Stimulated activated effector memory CD8-positive, alpha-beta T cell treated with anti-CD3 and anti-CD28 coated beads, Interleukin-12 subunit alpha, Interleukin-12 subunit beta, amount 100 ng/mL, for 72 hours (primary cell): ENCODE measurements around the gene INF2.
"Not testable (repeated sequence)": the region's sequence is repeated elsewhere in the genome, so short reads cannot be mapped to it uniquely, and the experiment has no call there.

ENCODE experiments used
- ATAC-seq: fragments of 150-1000 bp; cut with Tn5 transposase; 2 replicates; pipeline ENCODE4 v1.10.0; 2021
- DNase-seq, 2 donors: peaks; one replicate each; pipeline ENCODE4 v3.0.0; 2021 to 2022; ENCODE audit warnings: low spot score in 2 of 2
- H3K27ac Mint-ChIP-seq: one replicate; pipeline ENCODE4 v1.8.0; 2022; ENCODE audit warnings: mild to moderate bottlenecking, mixed read lengths
- H3K36me3 Mint-ChIP-seq: one replicate; pipeline ENCODE4 v1.8.0; 2022; ENCODE audit warnings: mild to moderate bottlenecking, mixed read lengths
- H3K4me1 Mint-ChIP-seq: one replicate; pipeline ENCODE4 v1.8.0; 2022; ENCODE audit warnings: mixed read lengths
- H3K4me3 Mint-ChIP-seq: one replicate; pipeline ENCODE4 v1.8.0; 2022; ENCODE audit warnings: mild to moderate bottlenecking, mixed read lengths
- H3K9me3 Mint-ChIP-seq: one replicate; pipeline ENCODE4 v1.8.0; 2022; ENCODE audit warnings: mixed read lengths

Gene INF2

DNA sequence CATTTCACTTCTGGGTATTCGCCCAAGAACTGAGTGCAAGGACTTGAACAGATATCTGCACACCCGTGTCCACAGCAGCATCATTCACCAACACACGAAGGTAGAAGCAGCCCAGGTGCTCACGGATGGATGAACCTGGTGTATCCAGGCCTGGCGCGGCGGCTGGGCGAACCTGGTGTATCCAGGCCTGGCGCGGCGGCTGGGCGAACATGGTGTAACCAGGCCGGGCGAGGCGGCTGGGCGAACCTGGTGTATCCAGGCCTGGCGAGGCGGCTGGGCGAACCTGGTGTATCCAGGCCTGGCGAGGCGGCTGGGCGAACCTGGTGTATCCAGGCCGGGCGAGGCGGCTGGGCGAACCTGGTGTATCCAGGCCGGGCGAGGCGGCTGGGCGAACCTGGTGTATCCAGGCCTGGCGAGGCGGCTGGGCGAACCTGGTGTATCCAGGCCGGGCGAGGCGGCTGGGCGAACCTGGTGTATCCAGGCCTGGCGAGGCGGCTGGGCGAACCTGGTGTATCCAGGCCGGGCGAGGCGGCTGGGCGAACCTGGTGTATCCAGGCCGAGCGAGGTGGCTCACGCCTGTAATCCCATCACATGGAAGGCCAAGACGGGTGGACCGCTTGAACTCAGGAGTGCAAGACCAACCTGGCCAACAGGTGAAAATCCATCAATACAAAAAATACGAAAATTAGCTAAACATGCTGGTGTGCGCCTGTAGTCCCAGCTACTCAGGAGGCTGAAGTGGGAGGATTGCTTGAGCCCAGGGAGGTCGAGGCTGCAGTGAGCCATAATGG, 36.1 kb upstream of the INF2 start:
- not testable (repeated sequence) for H3K9me3 Mint-ChIP-seq, ATAC-seq, H3K4me3 Mint-ChIP-seq, DNase-seq, H3K36me3 Mint-ChIP-seq, H3K27ac Mint-ChIP-seq
- H3K4me1 Mint-ChIP-seq, result peaks cover 10% of the 10 kb centered on the region

DNA sequence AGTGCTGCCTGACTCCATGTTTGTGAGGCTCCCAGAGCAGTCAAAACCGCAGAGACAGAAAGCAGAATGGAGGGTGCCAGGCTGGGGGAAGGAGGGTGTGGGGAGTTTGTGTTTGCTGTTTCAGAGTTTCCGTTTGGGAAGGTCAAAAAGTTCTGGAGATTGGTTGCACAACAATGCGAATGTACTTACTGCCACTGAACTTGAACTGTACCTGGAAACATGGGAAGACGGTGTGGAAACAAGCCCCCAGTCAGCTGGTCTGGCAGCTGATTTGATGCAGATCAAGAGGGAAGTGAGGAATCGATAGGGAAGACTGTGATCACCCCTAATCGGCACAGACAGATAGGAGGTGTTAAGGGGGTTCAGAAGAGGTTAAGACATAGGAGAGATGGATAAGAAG, 35.3 kb upstream of the INF2 start:
- Mint-ChIP-seq H3K27ac (no peak overlapping the region), H3K4me1 (peaks cover 10% of the 10 kb centered on the region), H3K36me3 (no peaks in the 10 kb centered on the region), H3K9me3 (no peaks in the 10 kb centered on the region), H3K4me3 (no peak overlapping the region)
- DNase-seq (no peak), ATAC-seq (no peak)

DNA sequence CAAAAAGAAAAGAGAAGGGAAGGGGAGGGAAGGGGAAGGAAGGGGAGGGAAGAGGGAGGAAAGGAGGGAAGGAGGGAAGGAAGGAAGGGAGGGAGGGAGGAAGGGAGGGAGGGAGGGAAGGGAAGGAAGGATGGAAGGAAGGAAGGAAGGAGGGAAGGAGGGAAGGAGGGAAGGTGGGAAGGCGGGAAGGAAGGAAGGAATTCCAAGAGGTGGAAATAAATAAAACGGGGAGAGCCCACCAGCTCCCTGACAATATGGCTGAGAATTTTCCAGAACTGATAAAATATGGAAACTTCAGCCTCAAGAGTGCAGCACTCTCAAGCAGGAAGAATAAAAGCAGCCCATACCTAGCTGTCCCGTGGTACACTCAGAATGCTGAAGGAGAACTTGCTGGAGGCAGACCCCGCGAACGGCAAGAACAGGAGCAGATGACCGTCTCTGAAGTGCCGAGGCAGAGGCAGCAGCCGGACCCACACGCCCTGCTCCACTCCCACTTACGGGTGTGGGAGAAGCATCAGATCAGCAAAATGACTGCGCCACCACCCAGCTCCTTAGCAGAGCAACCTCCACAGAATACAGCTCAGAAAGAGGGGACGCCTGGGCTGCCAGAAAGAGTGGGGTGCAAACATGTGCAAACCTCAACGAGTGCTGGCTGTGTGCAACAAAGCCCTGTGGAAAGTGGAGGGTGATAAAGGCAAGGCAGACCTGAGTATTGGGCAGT, 34.1 kb upstream of the INF2 start:
- ATAC-seq (no peak), DNase-seq (no peak)
- Mint-ChIP-seq H3K36me3 (no peaks in the 10 kb centered on the region), H3K4me1 (peaks cover 13% of the 10 kb centered on the region), H3K4me3 (no peak overlapping the region), H3K27ac (no peak overlapping the region), H3K9me3 (no peaks in the 10 kb centered on the region)

DNA sequence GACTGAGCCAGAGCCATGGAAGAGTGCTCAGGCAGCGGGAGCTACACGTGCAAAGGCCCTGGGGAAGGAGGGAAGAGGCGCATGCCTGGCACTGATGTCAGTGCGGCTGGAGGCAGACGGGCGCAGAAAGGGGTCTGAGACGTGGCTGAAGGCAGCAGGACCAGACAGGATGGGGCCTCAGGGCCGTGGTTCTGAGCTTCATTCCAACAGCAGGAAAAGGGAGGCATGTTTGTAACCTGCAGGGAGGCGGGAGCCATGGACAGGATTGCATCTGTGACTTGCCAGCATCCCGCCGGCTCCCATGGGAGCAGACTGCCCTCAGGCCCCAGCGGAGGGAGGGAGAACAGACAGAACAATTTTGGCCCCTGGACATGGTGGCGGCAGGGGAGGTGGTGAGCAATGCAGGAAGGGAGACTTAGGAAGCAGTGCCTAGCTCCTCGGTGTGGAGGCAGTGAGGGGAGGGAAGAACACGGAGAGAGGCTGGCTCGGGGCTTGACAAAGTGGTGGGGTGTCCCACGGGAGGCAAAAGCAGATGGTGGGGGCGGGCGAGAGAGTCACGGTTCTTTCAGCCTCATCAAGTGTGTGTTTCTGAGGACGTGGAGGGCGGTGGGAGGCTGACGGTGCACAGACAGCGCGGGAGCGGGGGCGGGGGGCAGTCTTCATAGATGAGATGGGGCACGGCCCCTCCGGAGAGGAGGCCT, 33.3 kb upstream of the INF2 start:
- Mint-ChIP-seq H3K27ac (no peak overlapping the region), H3K36me3 (no peaks in the 10 kb centered on the region), H3K4me1 (peaks cover 17% of the 10 kb centered on the region), H3K4me3 (no peak overlapping the region), H3K9me3 (no peaks in the 10 kb centered on the region)
- no peak for DNase-seq
- no peak for ATAC-seq

DNA sequence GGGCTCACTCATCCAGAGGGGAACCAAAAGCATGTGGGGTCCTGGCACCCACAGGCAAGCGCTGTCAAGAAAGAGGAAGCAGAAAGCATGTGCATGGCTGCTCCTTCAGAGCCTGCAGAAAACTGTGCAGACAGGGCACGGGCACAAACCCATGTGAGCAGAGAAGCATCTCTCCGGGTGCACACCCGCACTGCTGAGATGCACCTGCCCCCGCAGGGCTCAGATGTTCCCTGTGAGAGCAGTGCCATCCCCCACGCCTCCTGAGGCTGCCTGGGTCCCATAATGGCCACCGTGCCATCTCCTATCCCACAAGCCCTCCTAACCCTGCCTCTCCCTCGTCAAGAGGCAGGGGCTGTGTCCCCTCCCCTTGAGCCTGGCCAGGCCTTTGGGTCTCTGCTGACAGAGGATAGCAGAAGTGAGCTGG, 32.3 kb upstream of the INF2 start:
- Mint-ChIP-seq H3K27ac (no peak overlapping the region), H3K36me3 (no peaks in the 10 kb centered on the region), H3K4me1 (peaks cover 17% of the 10 kb centered on the region), H3K9me3 (no peaks in the 10 kb centered on the region), H3K4me3 (no peak overlapping the region)
- DNase-seq, result no peak
- ATAC-seq, result peak; percentile 46

DNA sequence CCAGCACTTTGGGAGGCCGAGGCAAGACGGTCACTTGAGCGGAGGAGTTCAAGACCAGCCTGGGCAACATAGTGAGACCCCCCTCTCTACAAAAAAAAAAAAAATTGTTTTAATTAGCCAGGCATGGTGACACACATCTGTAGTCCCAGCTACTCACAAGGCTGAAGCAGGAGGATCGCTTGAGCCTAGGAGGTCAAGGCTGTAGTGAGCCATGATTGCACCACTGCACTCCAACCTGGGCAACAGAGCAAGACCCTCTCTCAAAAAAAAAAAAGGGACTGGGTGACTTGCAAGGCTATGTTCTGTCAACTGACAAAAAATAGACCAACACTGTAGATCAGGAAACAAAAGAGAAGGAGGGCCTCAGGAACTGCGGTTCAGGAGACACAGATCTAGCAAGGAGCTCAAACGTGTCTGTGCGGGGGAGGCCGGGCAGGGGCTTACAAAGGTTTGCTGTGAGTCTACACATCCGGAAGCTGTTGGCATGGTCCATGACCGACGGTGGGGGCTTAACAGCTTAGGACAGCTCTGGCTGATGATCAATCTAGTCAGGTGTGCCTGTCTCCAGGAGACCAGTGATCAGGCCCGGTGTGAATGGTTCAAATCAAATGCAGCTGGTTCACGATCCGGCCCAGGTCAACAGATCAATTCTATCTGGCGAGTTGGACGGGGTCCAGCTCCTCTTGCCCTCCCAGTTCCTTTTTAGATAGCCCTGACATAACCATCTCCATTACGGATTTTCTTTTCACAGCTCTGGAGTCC, 31.7 kb upstream of the INF2 start:
- Mint-ChIP-seq H3K9me3 (no peaks in the 10 kb centered on the region), H3K36me3 (no peaks in the 10 kb centered on the region), H3K4me1 (peaks cover 17% of the 10 kb centered on the region), H3K27ac (no peak overlapping the region), H3K4me3 (no peak overlapping the region)
- DNase-seq (no peak), ATAC-seq (peak; percentile 38)

DNA sequence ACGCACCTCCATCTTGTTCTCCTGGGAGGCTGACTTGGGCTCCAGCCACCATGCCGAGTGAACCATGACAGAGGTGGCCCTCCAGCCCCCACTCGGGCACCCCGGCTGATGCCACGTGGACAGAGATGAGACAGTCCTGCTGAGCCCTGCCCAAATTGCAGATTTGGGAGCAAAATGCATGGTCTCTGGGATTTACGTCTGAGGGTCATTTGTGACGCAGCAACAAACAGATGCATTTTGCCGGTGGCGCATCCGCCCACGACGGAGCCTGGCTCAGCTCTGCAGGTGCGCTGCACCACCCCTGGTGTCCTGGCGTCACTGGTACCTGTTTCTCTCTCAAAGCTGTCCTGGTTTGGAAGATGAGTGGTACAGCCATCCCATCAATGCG, 31.1 kb upstream of the INF2 start:
- H3K27ac Mint-ChIP-seq, result no peak overlapping the region
- no peak for ATAC-seq
- no peaks in the 10 kb centered on the region for H3K36me3 Mint-ChIP-seq
- no peaks in the 10 kb centered on the region for H3K9me3 Mint-ChIP-seq
- DNase-seq, result no peak
- peaks cover 17% of the 10 kb centered on the region for H3K4me1 Mint-ChIP-seq
- no peak overlapping the region for H3K4me3 Mint-ChIP-seq

DNA sequence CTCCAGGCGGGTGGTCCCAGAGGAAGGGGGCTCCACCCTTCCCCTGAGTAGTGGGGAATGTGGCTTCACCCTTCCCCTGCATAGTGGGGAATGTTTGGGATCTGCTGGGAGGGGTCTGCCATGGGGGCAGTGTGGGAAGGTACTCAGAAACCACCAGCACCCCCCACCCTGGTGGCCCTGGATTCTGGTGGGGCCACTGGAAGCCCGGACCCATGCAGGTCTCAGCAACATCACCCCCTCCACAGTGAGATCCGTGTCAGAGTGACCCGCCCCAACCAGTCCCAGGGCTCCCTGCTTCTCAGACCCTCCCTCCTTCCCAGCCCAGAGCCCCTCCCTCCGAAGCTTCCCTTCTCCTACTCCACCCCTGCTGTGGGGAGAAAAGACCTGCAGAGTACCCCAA, 30.3 kb upstream of the INF2 start:
- Mint-ChIP-seq H3K4me1 (peaks cover 18% of the 10 kb centered on the region), H3K9me3 (no peaks in the 10 kb centered on the region), H3K4me3 (no peak overlapping the region), H3K27ac (no peak overlapping the region), H3K36me3 (no peaks in the 10 kb centered on the region)
- no peak for ATAC-seq
- no peak for DNase-seq

DNA sequence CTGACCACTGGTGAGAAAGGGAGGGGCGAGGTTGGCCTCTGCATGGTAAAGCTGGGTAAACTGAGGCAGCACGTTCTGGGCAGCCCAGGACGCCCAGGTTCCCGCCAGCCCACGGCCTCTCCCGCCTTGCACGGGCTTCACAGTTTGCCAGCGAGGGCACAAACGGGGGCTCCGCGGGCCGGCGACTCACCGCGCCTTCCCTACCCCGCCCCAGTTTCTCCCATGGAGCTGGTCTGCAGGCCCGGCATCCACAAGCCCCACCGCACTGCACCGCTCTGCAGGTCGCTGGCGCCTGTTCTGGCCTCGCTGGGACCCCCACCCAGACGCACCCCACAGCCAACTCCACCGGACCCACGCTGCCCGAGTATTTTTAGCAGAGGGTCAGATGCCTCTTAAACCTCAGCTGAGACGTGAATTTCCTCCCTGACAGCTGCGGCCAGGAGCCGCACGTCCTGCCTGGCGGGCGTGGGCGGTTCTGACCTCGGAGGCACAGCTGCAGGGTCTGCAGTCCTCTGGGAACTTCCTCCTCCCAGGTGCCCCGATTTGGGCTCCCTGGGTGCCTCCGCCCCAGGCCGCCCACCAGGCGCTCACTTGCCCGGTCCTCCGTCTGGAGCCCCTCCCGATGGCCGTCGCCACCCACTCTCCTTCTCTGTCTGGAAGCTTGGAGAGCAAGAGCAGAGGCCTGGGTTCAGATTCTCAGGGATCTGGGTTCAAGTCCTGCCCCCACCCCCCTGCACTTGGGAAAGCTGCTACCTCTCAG, 29.5 kb upstream of the INF2 start:
- no peaks in the 10 kb centered on the region for H3K9me3 Mint-ChIP-seq
- peak overlapping the region; percentile 31 for H3K4me3 Mint-ChIP-seq
- peaks cover 26% of the 10 kb centered on the region for H3K4me1 Mint-ChIP-seq
- DNase-seq (no peak), ATAC-seq (no peak)
- no peak overlapping the region for H3K27ac Mint-ChIP-seq
- H3K36me3 Mint-ChIP-seq, result no peaks in the 10 kb centered on the region

DNA sequence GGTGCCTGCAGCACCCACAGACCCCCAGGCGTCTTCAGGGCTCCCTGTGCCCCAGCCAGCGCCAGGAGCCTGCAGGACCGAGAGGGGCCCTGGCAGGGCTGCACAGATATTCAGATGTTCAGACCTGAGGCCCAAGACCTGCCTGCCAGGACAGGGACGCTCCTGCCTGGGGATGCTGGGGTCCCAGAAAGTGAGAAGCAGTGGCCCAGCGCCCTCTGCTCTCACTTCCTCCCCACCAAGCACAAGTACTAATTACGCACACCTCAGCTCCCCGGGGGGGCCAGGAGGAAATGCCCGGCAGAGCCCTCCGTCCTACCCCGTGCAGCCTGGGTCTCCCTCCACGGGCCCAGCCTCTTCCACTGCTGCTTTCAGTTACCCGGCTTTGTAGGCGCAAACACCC, 28.8 kb upstream of the INF2 start:
- H3K9me3 Mint-ChIP-seq, result no peaks in the 10 kb centered on the region
- no peak overlapping the region for H3K27ac Mint-ChIP-seq
- no peak for DNase-seq
- peak overlapping the region; percentile 31 for H3K4me3 Mint-ChIP-seq
- H3K4me1 Mint-ChIP-seq, result peaks cover 31% of the 10 kb centered on the region
- no peaks in the 10 kb centered on the region for H3K36me3 Mint-ChIP-seq
- ATAC-seq, result no peak

DNA sequence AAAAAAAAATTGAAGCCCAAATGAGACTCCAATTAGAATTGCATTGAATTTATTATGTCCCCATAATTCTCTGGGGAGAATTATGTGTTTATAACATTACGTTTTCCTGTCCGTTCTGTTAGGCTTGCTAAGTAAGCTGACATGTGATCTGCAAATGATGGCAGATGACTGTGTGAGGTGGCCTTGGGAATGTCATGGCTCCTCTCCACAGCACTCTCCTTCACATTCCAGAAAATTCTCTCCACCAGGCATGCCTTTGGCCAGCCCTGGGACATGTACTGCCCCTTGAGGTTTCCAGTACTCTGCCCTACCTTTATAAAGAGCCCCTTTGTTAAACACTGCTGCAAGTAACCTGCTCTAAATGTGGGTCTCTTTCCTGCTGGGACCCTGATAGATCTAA, 28.3 kb upstream of the INF2 start:
- H3K36me3 Mint-ChIP-seq, result no peaks in the 10 kb centered on the region
- ATAC-seq, result no peak
- DNase-seq, result no peak
- H3K9me3 Mint-ChIP-seq, result no peaks in the 10 kb centered on the region
- H3K4me3 Mint-ChIP-seq, result no peak overlapping the region
- peaks cover 30% of the 10 kb centered on the region for H3K4me1 Mint-ChIP-seq
- no peak overlapping the region for H3K27ac Mint-ChIP-seq

DNA sequence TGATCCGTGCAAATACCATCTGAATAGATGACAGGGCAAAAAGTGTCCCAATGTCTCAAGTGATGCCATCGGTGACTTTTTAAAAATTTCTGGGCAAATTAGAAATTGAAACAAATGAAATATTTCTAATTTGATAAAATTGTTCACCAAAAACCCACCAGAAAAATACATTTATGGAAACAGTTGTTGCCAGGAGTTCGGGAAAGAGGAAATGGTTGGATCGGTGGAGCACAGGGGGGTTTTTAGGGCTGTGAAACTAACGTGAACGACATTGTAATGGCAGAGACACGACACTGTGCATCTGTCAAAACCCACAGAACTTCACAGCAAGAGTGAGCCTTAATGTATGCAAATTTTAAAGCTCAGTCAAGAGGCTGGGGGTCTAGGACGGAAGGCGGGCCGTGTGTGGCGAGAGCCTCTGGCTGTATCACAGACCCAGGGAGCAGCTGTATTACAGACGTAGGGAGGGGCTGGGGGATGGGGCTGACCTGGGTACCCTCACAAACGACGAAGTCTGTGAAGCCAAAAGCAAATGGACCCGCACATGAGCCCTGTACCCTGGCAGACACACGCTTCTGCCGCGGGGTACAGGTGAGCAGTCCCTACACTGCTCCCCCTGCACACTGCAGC, 27.8 kb upstream of the INF2 start:
- not testable (repeated sequence) for DNase-seq, H3K36me3 Mint-ChIP-seq, ATAC-seq, H3K27ac Mint-ChIP-seq, H3K9me3 Mint-ChIP-seq, H3K4me3 Mint-ChIP-seq
- H3K4me1 Mint-ChIP-seq, result peaks cover 27% of the 10 kb centered on the region

DNA sequence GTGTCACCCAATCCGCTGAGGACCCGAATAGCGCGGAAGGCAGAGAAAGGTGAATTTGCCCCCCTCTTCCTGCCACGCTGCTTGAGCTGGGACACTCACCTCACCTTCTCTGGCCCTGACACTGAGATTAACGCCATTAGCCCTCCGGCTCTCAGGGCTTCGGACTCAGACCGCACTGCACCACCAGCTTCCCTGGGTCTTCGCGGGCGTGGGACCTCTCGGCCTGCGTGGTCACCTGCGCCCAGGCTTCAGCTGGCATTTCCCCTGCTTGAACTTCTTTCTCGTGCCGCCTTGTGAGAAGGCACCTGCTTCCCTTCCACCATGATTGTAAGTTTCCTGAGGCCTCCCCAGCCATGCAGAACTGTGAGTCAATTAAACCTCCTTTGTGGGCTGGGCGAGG, 26.9 kb upstream of the INF2 start:
- ATAC-seq, H3K4me3 Mint-ChIP-seq, H3K9me3 Mint-ChIP-seq, DNase-seq, H3K36me3 Mint-ChIP-seq, H3K27ac Mint-ChIP-seq: not testable (repeated sequence)
- H3K4me1 Mint-ChIP-seq, result peaks cover 27% of the 10 kb centered on the region

DNA sequence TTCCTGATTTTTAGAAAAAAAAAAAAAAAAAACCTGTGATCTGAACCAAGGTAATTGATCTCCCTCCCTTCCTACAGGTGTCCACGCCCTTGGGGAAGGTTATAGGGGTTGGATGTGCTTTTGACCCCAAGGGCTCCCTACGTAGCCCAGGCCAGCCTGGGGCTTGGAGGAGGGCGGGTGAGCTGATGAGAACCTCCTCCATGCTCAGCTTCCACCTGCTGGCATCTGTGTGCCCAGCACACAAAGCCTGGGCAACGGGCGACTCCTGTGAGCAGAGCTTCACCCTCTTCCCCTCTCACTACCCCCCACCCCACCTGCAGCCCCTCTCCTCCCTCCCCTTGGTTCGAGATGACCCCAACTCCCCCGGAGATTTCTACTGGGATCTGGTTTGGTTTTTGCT, 25.3 kb upstream of the INF2 start:
- peak overlapping the region; percentile 60 for H3K27ac Mint-ChIP-seq
- peaks cover 27% of the 10 kb centered on the region for H3K4me1 Mint-ChIP-seq
- H3K36me3 Mint-ChIP-seq, result no peaks in the 10 kb centered on the region
- no peak for DNase-seq
- H3K4me3 Mint-ChIP-seq, result no peak overlapping the region
- ATAC-seq, result no peak
- H3K9me3 Mint-ChIP-seq, result no peaks in the 10 kb centered on the region
